Hepatic stellate cell (primary cell): ENCODE data around the gene SELENOM.
A peak's percentile ranks its signal among the peaks of the same experiment; 100 is the strongest.
"Not testable (repeated sequence)": the region's sequence is repeated elsewhere in the genome, so short reads cannot be mapped to it uniquely, and the experiment has no call there.

Experiments
- DNase-seq: peaks from one replicate; pipeline ENCODE4 v3.0.0; 2011; ENCODE audit warnings: low spot score

Gene SELENOM

GRCh38 chr22:31090217-31091085, 16.9 kb downstream of the SELENOM start:
- peak; percentile 11 for DNase-seq

- peak; percentile 75 for DNase-seq
Observed at GRCh38 chr22:31089160-31090100, 17.9 kb downstream of the SELENOM start.

GRCh38 chr22:31088233-31088986, 19.0 kb downstream of the SELENOM start:
- no peak for DNase-seq

- DNase-seq: no peak
Observed at GRCh38 chr22:31087744-31088215, 19.6 kb downstream of the SELENOM start.

GRCh38 chr22:31086703-31087330, 20.6 kb downstream of the SELENOM start:
- no peak for DNase-seq

- no peak for DNase-seq
Observed at GRCh38 chr22:31085928-31086327, 21.4 kb downstream of the SELENOM start.

- DNase-seq: no peak
Observed at GRCh38 chr22:31085493-31085824, 21.9 kb downstream of the SELENOM start.

GRCh38 chr22:31084811-31085492, 22.4 kb downstream of the SELENOM start:
- DNase-seq: peak; percentile 94

- DNase-seq: peak; percentile 46
Observed at GRCh38 chr22:31083923-31084810, 23.2 kb downstream of the SELENOM start.

- peak; percentile 16 for DNase-seq
Observed at GRCh38 chr22:31083377-31083768, 24.0 kb downstream of the SELENOM start.

- peak; percentile 90 for DNase-seq
Observed at GRCh38 chr22:31082606-31083376, 24.6 kb downstream of the SELENOM start.

GRCh38 chr22:31081963-31082605, 25.3 kb downstream of the SELENOM start:
- DNase-seq: peak; percentile 55

- DNase-seq: peak; percentile 95
Observed at GRCh38 chr22:31080848-31081649, 26.3 kb downstream of the SELENOM start, which contains the start of gene SMTN. TSS of gene SMTN (plus strand) at chr22:31081318. CDS start at chr22:31083259, 1,941 bp downstream.

GRCh38 chr22:31080164-31080847, 27.1 kb downstream of the SELENOM start:
- DNase-seq: no peak

GRCh38 chr22:31079095-31079642, 28.2 kb downstream of the SELENOM start:
- DNase-seq: no peak

- DNase-seq: not testable (repeated sequence)
Observed at GRCh38 chr22:31078389-31078788, 29.0 kb downstream of the SELENOM start.

- DNase-seq: no peak
Observed at GRCh38 chr22:31077681-31078080, 29.7 kb downstream of the SELENOM start.
